T1000 (cell line): ENCODE data around the gene OMA1.

Experiments used
- DNase-seq: peaks from one replicate; lab custom pipeline; 2025; ENCODE audit warnings: mixed read lengths; lab: John Stamatoyannopoulos, UW

OMA1 gene

DNA sequence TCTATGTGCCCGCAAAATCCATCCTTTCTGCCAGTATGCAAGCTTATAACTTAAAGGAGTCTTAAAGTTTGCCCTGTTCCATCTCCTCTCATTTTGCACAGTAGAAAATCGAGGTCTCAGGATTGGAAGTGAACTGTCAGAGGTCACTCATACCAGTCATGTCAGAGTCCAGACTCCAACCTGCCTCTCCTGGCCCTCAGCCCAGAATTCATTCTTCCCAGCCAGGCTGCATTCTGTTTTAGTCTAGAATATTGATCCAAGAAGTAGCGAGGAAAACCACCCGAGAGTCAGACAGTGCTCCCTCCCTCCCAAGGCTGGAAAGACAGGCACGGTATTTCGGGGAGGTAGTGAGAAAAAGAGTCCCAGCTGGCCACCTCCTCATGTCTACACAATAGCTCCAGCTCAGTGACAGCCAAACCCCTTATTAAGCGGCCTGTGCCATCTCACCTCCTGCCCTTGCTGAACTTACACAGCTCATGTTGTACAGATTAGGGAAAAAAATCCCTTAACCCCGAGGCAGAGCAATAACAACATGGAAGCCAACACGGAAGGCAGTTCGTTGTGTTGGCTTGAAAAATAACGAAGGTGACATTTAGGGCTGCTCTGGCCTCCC, 89.4 kb downstream of the OMA1 start:
- no peak for DNase-seq

- DNase-seq = no peak
Observed at GRCh38 chr1:58456470-58456869, 90.1 kb downstream of the OMA1 start.

DNA sequence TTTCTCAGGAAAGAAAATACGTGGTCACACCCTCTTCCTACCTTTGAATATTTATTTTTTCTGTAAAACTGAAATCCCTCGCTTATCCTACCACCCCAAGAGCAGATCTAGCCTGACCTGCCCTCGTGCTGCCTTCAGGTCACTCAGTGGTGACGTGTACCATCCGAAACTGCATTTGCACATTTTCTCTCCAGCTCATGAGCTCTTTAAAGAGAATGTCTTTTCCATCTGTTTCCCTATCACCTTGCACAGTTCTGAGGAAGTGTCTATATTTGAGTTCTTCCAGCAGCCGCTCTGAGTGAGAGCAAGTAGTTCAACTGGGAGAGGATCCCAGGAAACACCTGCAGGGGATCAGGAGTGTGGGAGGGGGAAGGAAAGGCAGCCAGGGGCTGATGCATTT, 91.7 kb downstream of the OMA1 start:
- no peak for DNase-seq

DNA sequence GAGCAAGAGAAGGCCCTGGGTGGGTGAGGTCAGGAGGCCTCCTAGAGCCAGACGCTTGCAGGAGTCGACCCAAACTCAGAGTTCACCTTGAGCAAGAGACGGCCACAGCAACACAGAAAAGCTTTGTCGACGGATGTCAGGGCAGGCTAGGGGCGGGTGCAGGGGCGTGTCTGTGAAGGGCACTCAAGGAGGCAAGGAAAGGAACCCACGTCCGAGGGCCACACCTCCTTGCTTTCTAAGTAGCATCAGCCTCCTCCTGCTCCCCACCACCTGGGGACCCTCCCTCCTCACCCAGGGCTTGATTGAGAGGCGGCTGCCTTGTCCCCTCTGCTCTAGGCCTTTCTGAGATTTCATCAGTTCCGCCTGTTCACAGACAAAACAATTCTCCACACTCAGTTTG, 92.1 kb downstream of the OMA1 start:
- no peak for DNase-seq

DNA sequence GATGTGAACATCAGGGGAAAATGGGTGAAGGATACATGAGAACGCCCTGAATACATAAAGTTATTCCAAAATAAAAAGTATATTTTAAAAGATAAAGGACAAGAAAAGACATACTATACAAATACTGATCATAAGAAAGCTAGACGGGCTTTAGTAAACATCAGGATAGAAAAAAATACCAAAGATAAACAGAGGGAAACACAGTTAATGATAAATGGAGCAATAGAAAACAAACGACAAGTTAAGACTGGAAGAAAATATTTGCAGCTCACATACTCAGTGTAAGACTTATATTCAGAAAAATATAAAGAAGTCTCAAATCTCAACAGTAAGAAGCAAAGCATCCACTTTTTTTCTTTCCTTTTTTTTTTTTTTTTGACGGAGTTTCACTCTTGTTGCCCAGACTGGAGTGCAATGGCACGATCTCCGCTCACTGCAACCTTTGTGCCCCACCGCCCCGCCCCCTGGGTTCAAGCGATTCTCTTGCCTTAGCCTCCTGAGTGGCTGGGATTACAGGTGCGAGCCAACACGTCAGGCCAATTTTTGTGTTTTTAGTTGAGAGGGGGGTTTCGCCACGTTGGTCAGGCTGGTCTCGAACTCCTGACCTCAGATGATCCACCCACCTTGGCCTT, 94.8 kb downstream of the OMA1 start:
- DNase-seq = no peak

DNA sequence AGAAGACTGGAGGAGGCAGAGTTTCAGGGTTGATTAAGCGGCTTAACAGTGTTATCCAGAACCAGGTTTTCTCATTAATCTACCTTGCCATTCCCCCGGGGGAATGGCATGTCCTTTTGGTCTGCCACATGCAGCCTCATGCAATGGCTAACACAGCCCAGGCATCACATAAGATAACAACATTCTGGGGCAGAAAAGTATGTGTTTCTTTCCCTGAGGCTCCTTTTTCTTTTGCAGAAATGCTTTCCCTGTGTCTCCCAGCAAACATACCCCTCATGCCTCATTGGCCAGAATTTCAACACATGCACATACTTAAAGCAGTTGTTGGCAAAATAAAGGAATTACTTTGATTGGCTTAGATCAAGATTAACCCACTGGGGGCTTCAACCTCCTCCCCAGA, 98.6 kb downstream of the OMA1 start:
- no peak for DNase-seq

GRCh38 chr1:58447042-58447441, 99.5 kb downstream of the OMA1 start:
- no peak for DNase-seq

GRCh38 chr1:58446368-58446767, 100.2 kb downstream of the OMA1 start:
- no peak for DNase-seq

- DNase-seq = no peak
Observed at GRCh38 chr1:58443986-58444868, 102.3 kb downstream of the OMA1 start.

GRCh38 chr1:58442114-58442513, 104.4 kb downstream of the OMA1 start:
- DNase-seq = no peak

GRCh38 chr1:58441699-58442098, 104.8 kb downstream of the OMA1 start:
- DNase-seq = no peak

GRCh38 chr1:58440696-58441095, 105.8 kb downstream of the OMA1 start:
- DNase-seq = no peak

- DNase-seq = no peak
Observed at GRCh38 chr1:58439946-58440345, 106.6 kb downstream of the OMA1 start.

- no peak for DNase-seq
Observed at GRCh38 chr1:58438468-58438867, 108.1 kb downstream of the OMA1 start.

DNA sequence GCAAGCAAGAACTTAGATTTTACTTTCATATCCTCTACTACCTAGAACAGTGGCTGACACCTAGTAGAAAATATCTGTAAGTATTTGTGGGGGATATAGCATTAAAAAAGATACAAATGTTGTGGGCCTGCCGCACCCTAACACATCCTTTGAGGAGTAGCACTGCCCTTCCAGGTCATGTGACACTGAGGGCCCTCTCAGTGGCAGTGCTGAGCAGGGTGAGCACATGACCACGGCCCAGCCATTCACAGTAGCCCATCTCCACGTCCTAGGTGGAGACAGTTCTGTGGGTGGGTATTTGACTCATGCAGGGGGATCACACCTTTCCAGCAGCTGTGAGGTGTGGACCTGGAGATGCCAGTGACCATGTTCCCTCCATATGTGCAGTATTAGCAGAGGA, 108.9 kb downstream of the OMA1 start:
- DNase-seq = no peak

DNA sequence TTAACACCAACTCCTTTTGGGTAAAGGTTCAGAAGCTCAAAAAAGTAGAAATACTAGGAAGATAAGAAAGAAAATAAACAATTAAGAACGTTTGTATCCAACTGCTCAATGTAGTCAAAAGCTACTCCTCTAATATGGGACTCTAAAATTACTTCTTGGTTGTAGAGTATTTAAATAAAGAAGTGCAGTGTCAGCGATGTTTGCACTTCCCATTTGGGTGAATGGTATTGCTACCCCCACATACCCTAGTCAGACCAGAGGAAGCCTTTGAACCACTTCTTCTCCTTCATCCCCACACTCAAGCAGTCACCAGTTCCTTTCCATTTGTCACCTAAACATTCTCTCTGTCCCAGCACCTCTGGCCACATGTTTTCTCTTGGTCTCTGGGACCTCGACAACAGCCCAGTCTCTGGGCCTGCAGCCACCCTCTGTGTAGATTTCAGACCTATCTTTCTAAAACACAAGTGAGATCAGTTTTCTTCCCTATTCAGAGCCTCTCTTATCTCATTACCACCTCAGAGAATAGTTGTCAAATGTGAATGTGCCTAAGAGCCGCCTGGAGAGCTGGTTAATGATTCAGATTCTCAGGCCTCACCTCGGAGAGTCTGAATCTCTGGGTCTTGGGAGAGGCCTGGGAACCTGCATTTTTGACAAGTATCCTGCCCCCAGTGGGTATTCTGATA, 109.8 kb downstream of the OMA1 start:
- DNase-seq = no peak

- DNase-seq = no peak
Observed at GRCh38 chr1:58435376-58435775, 111.2 kb downstream of the OMA1 start.

DNA sequence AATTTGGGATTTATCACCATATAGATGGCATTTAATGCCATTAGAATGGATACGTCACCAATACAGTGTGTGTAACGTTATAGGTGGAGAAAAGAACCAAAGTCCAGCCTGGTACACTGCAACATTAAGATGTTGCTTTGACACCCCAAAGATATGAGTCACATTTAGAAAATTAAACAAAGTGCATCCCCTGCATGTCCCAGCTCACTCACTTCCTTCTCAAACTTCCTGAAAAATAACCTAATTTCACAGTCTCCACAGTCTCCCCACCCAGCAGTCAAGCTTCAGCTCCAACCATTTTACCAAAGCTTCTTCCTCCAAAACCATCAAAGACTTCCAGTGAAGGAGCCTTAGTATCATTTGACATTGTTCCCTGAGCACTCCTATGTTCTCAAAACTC, 111.9 kb downstream of the OMA1 start:
- no peak for DNase-seq

- no peak for DNase-seq
Observed at GRCh38 chr1:58434181-58434580, 112.3 kb downstream of the OMA1 start.

- peak; percentile 60 for DNase-seq
Observed at GRCh38 chr1:58432851-58433668, 113.5 kb downstream of the OMA1 start.

- DNase-seq = no peak
Observed at GRCh38 chr1:58431901-58432620, 114.5 kb downstream of the OMA1 start.
